Measurements from ENCODE around the gene RALGAPB. TPM values are rescaled to one million over a fixed set of nuclear protein-coding genes. Genes with fewer than 3 reads are reported as not detected.

Gene RALGAPB
- polyA plus RNA-seq, 2 of the 4 experiments (the other 2 are of a cell fraction) = 15.1 to 35.9 TPM

DNA sequence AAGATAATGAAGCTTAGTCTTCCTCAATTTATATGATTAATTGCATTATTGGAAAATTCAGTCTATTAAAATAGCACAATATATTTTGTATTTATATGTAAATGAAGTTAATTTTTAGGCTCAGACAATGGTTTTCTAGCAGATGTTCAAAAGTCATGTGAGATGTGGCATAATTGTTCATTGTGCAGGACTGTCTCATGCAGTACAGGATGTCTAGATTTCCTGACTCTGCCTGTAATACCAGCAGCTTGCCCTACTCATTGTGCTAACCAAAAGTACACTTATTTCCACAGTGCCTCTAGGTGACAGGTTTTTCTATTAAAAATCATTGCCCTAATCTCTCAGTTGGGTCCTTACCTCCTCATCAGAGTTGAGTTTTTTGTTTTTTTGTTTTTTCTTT lies 12.4 kb downstream of the RALGAPB start:
- no peak for DNase-seq (ENCODE audit: low read depth in 1 of 2, low spot score in 1 of 2)
- Histone ChIP-seq H3K27ac (no peak overlapping the region), H3K4me1 (no peaks in the 10 kb centered on the region), H3K9me3 (no peaks in the 10 kb centered on the region), H3K4me2 (no peak overlapping the region), H3K4me3 (no peak overlapping the region)
- CTCF ChIA-PET = interaction anchor here (0.8 to 6.1 kb wide), 2 partner anchors 12 to 15 kb away, joined by 3 to 30 read pairs; partner anchors contain the start of gene RALGAPB
- FAIRE-seq = no peak
- POLR2A ChIA-PET = interaction anchor here (1.4 kb wide), 1 partner anchor 13 kb away, joined by 5 read pairs; the partner anchor contains the start of gene RALGAPB
- no peak for TF ChIP-seq ZFP36 (IDR thresholded peaks at IDR 0.05; ENCODE audit: borderline replicate concordance, partially characterized antibody)
- no peak for TF ChIP-seq CHD4 (IDR thresholded peaks at IDR 0.05; ENCODE audit: borderline replicate concordance)
- TF ChIP-seq RNF2 (IDR thresholded peaks at IDR 0.05; ENCODE audit: borderline replicate concordance, low read depth) = no peak
- no peak for ATAC-seq

DNA sequence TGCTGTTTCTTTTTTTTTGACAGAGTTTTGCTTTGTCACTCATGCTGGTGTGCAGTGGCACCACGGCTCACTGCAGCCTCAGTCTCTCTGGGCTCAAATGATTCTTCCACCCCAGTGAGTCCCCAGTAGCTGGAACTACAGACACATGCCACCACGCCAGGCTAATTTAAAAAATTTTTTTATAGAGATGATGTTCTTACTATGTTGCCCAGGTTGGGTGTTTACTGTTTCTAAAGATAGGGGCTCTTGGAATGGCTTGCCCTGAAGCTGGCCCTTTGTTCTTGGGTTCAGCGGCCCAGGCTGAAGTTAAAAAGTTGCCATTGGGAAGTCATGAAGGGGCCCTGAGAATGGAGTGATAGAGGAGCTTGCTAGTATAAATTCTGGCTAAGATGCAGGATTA lies 16.5 kb downstream of the RALGAPB start:
- Histone ChIP-seq H3K4me3 (no peak overlapping the region), H3K9me3 (no peaks in the 10 kb centered on the region), H3K4me1 (no peaks in the 10 kb centered on the region), H3K27ac (no peak overlapping the region), H3K4me2 (no peak overlapping the region)
- ChIA-PET CTCF (interaction anchor here (1.4 kb wide), 1 partner anchor 32 kb away, joined by 3 read pairs; no protein-coding TSS in a partner anchor), POLR2A (interaction anchor here (1.0 kb wide), 1 partner anchor 17 kb away, joined by 3 read pairs; the partner anchor contains the start of gene RALGAPB)
- WGBS (ENCODE audit: missing lambda C conversion rate) = 96% methylated on average over 3 of the region's 3 CpGs
- ATAC-seq (no peak), DNase-seq (ENCODE audit: low read depth in 1 of 2, low spot score in 1 of 2) (no peak), FAIRE-seq (no peak)
- TF ChIP-seq POLR2A (IDR thresholded peaks at IDR 0.05; ENCODE audit: low read length) = no peak
- no peak for TF ChIP-seq ZNF302 (CRISPR knock-in tag; IDR thresholded peaks at IDR 0.05)
- no peak for TF ChIP-seq MYC (IDR thresholded peaks at IDR 0.05; ENCODE audit: borderline replicate concordance, low read length)
- no peak for TF ChIP-seq JUN (IDR thresholded peaks at IDR 0.05)

DNA sequence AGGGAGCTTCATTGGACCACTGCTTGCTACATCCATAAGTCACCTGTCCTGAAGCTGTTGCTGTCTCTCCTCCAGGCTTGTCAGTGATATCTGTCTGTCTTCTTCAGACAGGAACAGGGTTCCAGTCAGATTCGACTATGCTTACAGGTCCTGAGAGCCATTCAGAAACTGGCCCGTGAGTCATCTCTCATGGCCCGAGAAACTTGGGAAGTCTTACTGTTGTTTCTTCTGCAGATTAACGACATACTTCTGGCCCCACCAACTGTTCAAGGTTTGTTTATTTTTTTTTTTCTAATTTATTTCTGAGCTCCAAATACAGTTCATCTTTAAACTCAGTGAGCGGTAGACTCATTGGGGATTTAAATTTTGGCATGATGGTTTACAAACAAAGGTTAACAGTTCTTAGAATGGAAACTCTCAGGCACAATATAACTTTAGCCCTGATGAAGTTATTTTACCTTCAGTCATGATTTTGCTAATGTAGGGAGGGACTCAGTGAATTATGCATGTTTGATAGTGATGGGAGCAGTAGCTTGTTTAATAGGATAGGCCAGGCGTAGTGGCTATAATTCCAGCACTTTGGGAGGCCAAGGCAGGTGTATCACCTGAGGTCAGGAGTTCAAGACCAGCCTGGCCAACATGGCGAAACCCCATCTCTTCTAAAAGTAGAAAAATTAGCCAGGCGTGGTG lies 24.7 kb downstream of the RALGAPB start:
- ChIA-PET POLR2A (no interaction called here), CTCF (interaction anchor here (2.0 kb wide), 1 partner anchor 51 kb away, joined by 5 read pairs; no protein-coding TSS in a partner anchor)
- no peak overlapping the region for H3K27ac ChIP-seq
- H3K4me2 ChIP-seq = no peak overlapping the region
- TF ChIP-seq RAD21 (conservative IDR thresholded peaks at IDR 0.05 in 1 of 2, IDR thresholded peaks at IDR 0.05 in 1 of 2) = no peak
- TF ChIP-seq, protein P1, sequence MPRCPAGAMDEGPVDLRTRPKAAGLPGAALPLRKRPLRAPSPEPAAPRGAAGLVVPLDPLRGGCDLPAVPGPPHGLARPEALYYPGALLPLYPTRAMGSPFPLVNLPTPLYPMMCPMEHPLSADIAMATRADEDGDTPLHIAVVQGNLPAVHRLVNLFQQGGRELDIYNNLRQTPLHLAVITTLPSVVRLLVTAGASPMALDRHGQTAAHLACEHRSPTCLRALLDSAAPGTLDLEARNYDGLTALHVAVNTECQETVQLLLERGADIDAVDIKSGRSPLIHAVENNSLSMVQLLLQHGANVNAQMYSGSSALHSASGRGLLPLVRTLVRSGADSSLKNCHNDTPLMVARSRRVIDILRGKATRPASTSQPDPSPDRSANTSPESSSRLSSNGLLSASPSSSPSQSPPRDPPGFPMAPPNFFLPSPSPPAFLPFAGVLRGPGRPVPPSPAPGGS (IDR thresholded peaks at IDR 0.05) = no peak
- no peak for TF ChIP-seq POLR2AphosphoS2 (conservative IDR thresholded peaks at IDR 0.05; ENCODE audit: low read length)
- FAIRE-seq = no peak
- no peak for ATAC-seq
- H3K4me3 ChIP-seq = no peak overlapping the region
- DNase-seq (ENCODE audit: low read depth in 1 of 2, low spot score in 1 of 2) = no peak
- WGBS (ENCODE audit: missing lambda C conversion rate) = 93% methylated on average over 8 of the region's 8 CpGs
- no peaks in the 10 kb centered on the region for H3K9me3 ChIP-seq
- 0 out of 3 replicates have a peak, but pooled peaks cover 5% of the 10 kb centered on the region for H3K4me1 ChIP-seq

DNA sequence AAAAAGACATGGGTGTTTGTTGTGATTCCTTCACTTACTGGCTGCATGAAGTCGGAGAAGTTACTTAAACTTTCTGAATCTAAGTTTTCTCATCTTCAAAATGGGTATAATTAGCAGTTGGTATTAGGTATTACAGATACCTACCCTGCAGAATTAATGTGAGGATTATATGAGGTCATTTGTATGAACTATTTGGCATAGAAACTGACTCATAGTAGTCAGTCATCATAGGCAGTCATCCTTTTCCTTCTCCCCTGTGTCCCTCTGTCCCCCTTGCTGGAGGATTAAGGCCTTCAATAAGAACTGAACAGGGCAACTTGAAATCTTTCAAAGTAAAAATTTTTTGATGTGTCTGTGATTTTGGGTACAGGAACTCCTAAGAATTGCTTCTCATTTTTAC lies 26.3 kb downstream of the RALGAPB start:
- Histone ChIP-seq H3K9me3 (no peaks in the 10 kb centered on the region), H3K4me1 (0 out of 3 replicates have a peak, but pooled peaks cover 5% of the 10 kb centered on the region), H3K4me3 (no peak overlapping the region), H3K4me2 (no peak overlapping the region), H3K27ac (no peak overlapping the region)
- POLR2A ChIA-PET = no interaction called here
- TF ChIP-seq NPAS2 (CRISPR knock-in tag; IDR thresholded peaks at IDR 0.05; ENCODE audit: borderline replicate concordance) = no peak
- TF ChIP-seq, protein P2, sequence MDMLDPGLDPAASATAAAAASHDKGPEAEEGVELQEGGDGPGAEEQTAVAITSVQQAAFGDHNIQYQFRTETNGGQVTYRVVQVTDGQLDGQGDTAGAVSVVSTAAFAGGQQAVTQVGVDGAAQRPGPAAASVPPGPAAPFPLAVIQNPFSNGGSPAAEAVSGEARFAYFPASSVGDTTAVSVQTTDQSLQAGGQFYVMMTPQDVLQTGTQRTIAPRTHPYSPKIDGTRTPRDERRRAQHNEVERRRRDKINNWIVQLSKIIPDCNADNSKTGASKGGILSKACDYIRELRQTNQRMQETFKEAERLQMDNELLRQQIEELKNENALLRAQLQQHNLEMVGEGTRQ (IDR thresholded peaks at IDR 0.05) = no peak
- TF ChIP-seq NFE2L2 (conservative IDR thresholded peaks at IDR 0.05; ENCODE audit: low read length) = no peak
- TF ChIP-seq, protein P3, sequence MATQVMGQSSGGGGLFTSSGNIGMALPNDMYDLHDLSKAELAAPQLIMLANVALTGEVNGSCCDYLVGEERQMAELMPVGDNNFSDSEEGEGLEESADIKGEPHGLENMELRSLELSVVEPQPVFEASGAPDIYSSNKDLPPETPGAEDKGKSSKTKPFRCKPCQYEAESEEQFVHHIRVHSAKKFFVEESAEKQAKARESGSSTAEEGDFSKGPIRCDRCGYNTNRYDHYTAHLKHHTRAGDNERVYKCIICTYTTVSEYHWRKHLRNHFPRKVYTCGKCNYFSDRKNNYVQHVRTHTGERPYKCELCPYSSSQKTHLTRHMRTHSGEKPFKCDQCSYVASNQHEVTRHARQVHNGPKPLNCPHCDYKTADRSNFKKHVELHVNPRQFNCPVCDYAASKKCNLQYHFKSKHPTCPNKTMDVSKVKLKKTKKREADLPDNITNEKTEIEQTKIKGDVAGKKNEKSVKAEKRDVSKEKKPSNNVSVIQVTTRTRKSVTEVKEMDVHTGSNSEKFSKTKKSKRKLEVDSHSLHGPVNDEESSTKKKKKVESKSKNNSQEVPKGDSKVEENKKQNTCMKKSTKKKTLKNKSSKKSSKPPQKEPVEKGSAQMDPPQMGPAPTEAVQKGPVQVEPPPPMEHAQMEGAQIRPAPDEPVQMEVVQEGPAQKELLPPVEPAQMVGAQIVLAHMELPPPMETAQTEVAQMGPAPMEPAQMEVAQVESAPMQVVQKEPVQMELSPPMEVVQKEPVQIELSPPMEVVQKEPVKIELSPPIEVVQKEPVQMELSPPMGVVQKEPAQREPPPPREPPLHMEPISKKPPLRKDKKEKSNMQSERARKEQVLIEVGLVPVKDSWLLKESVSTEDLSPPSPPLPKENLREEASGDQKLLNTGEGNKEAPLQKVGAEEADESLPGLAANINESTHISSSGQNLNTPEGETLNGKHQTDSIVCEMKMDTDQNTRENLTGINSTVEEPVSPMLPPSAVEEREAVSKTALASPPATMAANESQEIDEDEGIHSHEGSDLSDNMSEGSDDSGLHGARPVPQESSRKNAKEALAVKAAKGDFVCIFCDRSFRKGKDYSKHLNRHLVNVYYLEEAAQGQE (IDR thresholded peaks at IDR 0.05) = no peak
- no peak for TF ChIP-seq RCOR1 (IDR thresholded peaks at IDR 0.05; ENCODE audit: low read depth, low read length)
- TF ChIP-seq JUN (IDR thresholded peaks at IDR 0.05) = no peak
- TF ChIP-seq GATA3 (IDR thresholded peaks at IDR 0.05; ENCODE audit: borderline replicate concordance) = no peak
- TF ChIP-seq RNF2 (IDR thresholded peaks at IDR 0.05; ENCODE audit: borderline replicate concordance, low read depth) = no peak
- DNase-seq (ENCODE audit: low read depth in 1 of 2, low spot score in 1 of 2) (no peak), ATAC-seq (no peak; a peak in 1 of 6 replicates), FAIRE-seq (no peak)
- 77% methylated on average over 1 of the region's 1 CpG for WGBS (ENCODE audit: missing lambda C conversion rate)
- CTCF ChIA-PET = no interaction called here

All from A549 (cell line).